ENCODE measurements around the gene HOXC6.

DNA sequence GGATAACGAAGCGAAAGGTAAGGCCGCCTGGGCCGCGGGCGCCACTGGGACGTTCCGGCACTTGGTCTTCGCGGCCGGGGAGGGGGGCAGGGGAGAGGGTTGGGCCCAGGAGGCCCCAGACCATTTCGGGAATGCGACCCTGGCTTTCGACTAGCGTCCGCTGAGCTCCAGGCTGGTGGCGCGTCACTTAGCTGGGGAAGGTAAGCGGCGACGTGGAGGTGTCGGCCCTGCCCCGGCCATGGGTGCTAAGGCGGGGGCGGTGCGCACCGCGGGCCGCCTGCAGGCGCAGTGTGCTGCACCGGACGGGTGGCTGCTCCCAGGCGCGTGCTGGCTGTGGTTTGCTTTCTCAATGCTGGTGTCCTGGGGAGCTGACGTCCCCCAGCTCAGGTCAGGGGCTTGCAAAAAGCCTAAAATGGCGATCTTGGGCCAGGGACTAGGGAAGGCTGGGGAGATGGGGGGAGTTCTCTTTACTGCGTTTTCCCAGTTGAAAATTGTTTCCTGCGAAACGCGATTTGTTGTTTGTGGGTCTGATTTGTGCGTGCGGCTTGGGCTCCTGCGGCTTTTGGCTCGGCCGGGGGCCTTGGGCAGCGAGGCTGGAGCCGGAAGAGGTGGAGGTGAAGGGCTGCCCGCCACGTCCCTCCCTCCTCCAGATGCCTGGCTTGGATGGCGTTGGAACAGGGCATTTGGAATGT, 42.1 kb upstream of the HOXC6 start:
- TF ChIP-seq CTCF (IDR thresholded peaks at IDR 0.05) (peak in 2 of 3 donors; percentile 10 to 17), POLR2A (IDR thresholded peaks at IDR 0.05) (no peak)
